HG02798 (cell line): Measurements from ENCODE around the gene FBXO8.

Experiments
- ATAC-seq: cut with Tn5 transposase; IDR thresholded peaks from one replicate; pipeline ENCODE4 v1.9.1; 2021; ENCODE audit warnings: mild to moderate bottlenecking; ENCODE audit not compliant: unreplicated experiment, poor library complexity

The FBXO8 gene

DNA sequence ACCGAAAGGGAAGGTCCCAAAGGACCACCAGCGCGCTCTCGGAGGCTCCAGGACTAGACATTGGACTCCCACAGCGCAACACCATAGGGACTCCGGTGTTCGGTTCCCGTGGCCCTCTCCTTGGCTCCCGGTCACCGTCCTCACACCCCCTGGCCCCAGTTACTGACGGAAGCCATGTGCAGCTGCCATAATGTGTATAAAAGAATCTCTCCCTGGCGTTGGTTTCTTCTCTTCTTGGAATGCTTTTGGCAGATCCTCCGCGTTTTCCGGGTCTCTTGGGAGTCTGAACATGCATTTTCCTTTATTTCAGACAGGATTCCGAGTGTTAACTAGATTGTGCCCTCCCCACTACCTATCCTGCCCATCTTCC, 69.8 kb downstream of the FBXO8 start:
- no peak for ATAC-seq

DNA sequence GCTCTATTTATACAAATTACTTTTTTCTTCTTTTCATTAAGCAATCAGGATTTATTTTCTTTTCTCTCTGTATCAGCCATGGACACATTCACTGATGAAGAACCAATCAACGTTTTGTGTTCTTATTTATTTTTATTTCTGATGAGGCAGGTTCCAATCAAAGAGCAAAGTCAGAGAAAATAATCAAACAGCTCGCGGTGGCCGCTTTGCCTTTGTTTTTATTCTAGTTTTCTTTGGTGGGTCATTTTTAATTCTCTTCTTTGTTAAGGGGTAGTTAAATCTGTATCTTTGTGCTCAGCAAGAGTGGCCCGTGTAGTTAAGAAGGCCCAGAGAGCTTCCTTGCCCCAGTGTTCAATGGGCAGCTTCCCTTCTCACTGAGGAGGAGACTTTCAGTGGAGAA, 71.4 kb downstream of the FBXO8 start:
- no peak for ATAC-seq

DNA sequence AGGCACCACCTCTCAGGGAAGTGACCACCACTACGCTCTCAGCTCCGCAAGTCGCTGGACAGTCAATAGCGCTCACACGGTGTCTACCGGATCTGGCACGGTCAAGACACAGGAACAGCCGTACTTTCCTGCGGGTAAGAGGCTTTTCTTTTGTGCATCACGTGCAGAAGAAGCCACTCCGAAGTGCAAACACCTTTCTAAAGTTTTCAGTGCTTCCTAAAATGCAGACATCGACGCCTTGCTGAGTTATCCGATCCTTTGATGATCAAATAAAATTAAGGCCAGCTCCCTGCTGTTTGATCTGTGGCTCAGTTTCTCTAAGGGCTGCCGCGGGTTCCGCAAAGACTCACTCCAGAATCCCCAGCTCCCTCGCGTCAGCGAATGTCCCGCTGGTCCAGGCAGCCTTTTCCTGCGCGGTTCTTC, 71.8 kb downstream of the FBXO8 start:
- ATAC-seq, result no peak

DNA sequence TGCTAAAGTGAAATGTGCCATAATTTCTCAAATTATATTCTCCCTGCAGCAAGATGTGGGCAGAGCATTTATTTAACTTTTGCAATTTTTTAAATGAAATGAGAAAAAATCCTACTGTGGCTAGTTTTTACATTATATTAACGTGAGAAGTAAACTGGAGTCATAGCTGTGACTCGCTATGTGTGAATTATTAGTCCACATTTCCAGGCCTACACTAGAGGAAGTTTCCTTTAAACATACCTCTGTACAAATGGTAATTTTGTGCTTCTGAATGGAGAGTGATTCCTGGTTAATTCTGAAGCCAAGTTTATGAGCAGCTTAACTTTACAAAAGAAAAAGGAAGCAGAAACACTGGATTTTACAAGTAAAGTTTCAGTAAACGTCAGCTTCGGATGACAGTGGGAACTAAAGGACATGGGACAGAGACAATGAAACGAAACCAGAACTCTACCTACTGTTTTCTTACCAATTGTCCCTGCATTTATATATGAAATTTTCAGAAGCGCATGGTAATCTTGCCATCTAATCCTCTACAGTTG, 72.4 kb downstream of the FBXO8 start:
- no peak for ATAC-seq

DNA sequence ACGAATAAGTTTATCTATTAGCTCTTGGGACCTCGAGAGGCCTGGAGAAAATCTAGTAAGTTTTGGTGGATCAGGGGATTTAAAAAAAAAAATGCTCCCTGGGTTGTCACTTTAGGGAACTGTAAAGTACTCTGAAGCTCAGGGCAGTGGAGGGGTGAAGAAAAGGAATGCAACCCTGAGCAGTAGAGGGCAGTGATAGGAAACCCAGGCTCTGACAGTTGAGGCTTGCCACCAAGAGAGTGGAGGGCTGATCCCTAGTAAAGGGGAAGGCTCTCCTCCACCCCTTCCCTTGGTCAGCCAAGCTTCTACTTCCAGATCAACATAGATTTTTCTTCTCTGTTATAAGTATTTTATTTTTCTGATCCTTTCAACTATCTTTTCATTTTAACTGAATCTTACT, 73.1 kb downstream of the FBXO8 start:
- ATAC-seq, result no peak

DNA sequence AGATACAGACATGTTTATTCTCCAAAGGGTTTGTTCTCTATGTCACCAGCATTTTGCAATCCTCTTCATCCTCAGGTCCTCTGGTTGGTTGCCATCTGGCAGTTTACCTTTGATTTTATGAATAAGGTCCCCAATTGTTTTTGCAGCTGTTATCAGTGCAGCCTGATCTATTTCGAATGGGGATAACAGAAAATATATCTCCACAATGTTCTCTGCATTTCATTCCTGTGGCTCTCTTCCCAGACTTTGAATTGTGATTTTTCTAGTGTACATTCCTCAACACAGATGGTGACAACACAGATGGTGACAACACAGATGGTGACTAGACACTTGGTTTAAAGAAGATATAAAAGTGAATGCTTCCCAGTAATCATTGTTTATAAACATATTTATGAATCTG, 74.1 kb downstream of the FBXO8 start:
- no peak for ATAC-seq

DNA sequence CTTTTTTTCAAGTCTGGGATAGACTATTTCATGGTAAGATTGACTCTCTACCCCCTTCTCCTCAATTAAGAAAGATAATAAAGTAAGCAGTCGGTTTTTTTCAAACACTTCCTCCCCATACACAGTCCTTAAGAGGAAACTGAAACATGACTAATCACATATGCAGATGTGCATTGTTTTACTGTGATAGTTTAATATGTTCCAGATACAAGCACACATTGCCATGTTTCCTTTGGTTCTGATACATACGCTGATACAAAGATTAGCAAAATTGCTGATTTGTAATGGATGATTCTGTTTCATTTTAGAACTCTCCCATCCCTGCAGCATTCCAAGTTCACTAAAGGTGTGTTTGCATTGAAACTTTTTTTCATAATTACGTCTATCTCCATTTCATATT, 76.1 kb downstream of the FBXO8 start:
- ATAC-seq, result no peak

DNA sequence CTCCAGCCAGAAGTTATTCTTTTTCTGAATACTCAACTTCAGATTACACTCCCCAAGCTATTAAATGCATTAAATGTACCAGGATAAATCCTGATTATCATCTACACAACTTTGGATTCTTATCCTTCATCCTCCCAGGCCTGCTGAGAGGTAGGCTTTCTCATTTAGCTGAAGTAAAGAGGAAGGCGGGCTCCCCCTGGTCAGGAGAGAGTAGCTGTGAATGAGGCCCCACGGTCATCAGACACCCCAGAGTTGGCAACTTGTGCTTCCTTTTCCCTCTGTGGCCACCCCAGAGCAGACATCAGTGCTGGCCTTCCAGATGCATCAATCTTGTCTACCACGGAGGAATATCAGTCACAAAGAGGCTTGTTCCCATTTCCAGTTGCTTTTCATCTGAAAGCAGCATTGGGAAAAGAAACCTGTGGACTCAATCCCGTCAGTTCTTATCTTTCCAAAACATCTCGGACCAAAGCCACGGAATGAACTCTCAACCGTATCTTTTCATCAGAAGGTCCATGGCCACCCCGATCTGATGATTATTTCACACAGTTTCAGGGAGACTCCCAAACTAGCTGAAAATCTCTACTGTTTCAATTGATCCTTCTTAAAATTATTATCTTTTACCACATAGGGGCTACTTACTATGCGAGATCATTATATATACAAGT, 79.2 kb downstream of the FBXO8 start:
- ATAC-seq, result no peak

DNA sequence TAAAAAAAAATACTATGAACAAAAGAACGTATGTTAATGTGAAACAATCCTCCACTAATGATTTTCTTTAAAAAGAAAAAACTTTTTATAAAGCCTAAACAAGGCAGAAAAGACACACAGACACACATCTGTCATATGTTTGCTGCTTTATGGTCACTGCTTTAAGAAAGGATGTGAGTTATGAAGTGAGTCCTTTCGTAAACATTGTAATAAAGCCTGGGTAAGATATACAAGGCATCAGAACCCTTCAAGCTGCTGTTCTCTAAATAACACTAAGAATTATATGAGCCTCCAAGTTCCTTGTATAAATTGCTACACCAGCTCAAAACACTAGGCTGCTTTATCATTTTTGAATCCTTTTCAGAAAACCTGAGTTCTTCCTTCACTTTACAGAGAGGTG, 81.6 kb downstream of the FBXO8 start:
- ATAC-seq, result no peak

DNA sequence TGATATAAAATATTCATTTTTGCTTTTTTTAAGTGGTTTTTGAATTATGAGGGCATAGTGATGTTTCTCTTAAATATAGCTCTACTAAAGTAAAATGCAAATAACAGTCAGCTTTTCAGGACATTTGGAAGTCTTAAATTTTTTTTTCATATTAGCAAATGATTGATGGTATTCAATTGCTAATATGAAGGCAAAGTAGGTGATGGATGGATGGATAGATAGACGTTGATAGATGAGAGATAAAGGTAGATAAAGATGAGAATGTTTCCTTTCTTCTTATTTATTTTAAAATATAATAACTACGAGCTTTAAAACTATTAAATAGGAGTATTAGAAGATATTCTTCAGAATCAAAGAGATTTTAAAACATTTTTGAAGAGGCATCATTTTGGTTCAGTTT, 83.7 kb downstream of the FBXO8 start:
- ATAC-seq, result no peak

DNA sequence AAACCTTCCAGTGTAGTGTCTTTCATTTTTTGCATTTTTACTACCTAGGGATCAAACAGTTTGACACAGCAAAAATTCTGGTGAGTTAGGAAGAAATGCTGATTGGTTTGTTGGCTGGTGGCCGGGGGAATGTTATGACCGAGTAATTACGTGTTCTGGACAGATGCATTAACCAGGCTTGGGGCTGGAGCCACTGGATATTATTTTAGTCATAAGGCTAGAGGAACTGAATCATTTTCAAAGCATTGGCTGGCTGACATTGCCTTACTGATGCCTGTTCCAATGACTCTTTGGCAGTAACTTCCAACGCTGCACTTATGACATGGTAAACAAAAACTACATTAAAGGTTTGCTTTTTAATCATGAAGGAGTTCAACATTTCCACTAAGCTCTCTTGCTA, 84.6 kb downstream of the FBXO8 start:
- ATAC-seq, result no peak

DNA sequence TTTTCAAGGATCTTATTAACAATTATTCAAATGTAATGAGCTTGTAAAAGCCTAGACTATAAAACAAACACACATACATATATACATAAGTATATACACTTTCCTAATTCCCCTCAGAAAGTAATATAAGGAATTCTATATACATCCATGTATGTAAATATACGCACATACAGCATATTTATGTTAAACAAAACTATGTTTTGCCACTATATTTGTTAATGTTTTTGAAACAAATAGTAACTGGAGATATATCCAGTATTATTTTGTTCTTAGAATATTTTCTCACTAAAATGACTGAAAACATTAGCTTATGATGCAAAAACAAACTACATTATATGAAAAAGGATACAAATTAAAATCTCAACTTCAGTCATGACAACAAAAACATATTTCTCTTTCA, 85.1 kb downstream of the FBXO8 start:
- no peak for ATAC-seq

DNA sequence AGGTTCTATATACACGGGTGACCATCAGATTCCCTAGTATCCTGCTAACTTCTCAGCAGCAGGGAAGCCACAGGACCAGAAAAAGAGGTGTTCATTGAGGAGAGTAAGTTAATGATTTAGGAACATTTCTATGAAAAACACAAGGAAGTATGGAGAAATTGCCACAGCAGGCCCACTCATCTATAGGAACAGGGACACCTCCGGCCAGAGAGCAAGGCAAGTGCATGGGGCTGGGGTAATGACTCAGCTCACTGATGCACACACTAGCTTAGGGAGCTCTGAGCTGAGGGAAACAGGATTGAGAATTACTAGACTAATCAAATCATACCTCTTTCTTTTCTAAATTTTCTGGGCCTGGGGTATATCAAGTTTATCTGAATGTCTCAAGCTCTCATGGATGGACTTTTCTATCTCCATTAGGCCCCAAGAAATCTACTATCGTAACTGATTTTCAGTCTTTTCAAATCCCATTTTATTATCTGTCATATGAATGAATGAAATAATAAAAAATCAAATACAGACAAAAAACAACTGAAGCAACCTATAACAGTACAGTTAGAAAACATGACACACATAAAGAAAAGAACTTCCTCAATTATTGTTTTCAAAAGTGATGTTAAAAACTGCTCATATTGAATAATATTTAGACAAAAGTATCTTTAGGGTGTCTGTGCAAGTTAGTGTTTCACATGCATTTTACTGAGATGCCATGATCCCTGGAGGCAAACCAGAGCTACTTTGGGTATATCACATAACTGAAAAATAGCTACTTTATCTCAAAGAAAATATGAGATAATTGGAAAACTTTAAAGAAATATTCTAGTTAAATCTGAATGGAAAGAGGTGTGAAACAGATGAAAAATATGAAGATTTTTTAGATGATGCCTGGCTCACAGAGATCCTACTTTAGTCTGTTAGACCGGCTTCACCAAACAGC, 89.8 kb downstream of the FBXO8 start:
- no peak for ATAC-seq

DNA sequence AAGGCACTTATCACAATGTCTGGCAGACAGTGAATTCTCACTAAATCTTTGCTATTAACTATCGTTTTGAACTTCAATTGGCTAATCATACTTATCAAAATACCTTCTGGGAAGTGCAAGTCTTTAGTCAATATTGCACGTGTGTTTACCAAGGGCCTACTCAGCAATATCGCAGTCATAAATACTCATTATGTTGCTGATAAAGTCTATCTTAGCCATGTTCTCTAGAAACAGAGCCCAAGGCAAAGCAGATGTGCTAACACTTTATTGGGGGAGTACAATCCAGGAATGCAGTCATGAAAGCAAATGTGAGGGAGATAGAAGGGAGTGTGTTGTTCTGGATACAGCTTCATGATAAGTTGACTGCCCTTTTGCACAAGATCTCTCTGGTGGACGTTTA, 90.5 kb downstream of the FBXO8 start:
- ATAC-seq, result no peak

DNA sequence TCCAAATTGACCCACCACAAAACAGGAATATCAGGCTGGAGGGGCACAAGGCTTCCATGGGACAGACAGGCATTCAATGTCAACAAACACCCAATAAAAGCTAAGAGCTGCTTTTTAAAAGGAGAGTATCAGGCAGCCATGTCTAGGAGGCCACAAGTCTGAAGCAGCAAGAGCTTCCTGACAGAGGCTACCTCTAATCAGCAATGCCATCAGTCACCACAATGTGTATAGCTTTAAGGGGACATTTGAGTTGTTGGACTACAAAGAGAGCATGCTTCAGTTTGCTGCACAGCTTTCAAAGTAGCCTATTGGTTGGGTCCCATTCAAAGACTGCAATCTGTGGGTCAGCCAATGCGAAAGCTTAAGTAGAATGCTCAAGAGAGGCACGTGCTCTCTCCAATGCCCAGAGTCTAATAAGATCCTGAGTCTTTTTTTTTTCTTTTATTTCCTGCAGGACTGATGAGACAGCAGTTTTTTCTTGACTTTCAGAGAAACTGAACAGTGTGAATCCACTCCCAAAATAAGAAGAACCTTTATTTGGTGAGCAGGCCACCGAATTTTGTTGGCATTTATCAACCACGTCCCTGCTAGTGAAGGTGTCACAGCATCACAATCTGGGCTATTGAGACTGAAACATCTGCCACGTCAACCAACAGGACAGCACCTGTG, 92.5 kb downstream of the FBXO8 start:
- no peak for ATAC-seq

DNA sequence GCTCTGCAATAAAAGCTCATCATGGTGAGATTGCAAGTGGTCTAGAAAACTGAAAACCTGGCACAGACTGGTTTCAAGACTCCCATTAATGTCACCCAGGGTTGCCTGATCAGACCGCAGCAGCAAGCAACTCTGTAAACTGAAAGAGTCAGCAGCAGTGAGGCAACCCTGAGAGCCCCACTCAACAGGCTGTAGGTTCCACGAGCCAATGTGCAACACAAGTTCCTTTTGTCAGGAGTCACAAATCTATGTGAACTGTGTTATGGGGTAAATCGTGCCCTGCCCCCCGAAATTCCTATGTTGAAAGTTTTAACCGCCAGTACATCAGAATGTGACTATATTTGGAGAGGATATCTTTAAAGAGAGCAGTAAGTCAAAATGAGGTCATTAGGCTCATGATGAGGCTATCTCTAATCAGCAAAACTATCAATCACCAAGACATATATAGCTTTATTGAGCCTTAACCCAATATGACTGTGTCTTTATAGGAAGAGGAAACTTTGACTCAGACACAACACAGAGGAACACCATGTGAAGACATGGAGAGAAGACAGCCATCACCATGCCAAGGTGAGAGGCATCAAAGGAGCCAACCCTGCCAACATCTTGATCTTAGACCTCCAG, 94.0 kb downstream of the FBXO8 start:
- no peak for ATAC-seq
